ENCODE measurements around the gene AATK. TPM values are rescaled to one million over a fixed set of nuclear protein-coding genes. Genes with fewer than 3 reads are reported as not detected.

Gene AATK
- total and polyA plus RNA-seq, 2 of the 4 experiments (the other 2 are of a cell fraction), result under 0.01 to 0.21 TPM

DNA sequence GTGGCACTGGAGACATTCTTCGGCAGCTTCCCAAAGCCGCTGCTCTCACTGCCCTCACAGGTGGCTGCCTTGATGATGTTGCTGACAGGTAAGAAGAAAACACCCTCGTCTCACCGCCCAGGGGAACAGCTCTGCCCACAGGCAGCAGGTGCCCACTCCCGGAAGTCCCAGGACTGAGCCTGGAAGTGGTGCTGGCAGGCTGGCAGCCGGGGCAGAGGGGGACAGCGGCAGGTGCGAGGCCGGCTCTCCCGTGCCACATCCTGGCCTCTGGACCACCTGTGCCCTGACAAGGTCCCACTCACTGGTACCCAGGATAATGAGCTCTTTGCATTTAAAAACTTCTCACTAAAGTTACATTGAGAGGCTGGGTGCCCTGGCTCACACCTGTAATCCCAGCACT is 36.3 kb upstream of the AATK start:
- H3K18ac ChIP-seq (ENCODE audit: low read depth, low read length), result no peak overlapping the region
- H4K20me1 ChIP-seq (ENCODE audit: insufficient read depth, low read length), result peaks cover 5% of the 10 kb centered on the region; the same call in 1 of the 2 replicates
- no TSS peak for BruUV-seq (replicated peaks)
- no peak overlapping the region for H3K4me2 ChIP-seq (ENCODE audit: low read depth, low read length)
- no peak overlapping the region for H2BK20ac ChIP-seq (ENCODE audit: low read depth, low read length)
- no peak overlapping the region for H3K56ac ChIP-seq (ENCODE audit: extremely low read depth, insufficient read depth, low read length)
- H2BK5ac ChIP-seq (ENCODE audit: low read depth, low read length, poor library complexity, severe bottlenecking), result no peak overlapping the region
- no peak overlapping the region for H2AFZ ChIP-seq (replicated peaks; ENCODE audit: low read length, poor library complexity)
- no peak overlapping the region for H3K23ac ChIP-seq (ENCODE audit: low read depth, low read length)
- no peak overlapping the region for H4K91ac ChIP-seq (ENCODE audit: insufficient read depth, low read depth, low read length)
- H3K27ac ChIP-seq (ENCODE audit: insufficient read depth, low read length), result no peak overlapping the region
- ChIA-PET CTCF (no interaction called here), POLR2A (ENCODE audit: unreplicated experiment) (no interaction called here)
- no peak overlapping the region for H2BK15ac ChIP-seq (ENCODE audit: low read depth, low read length)
- H2BK120ac ChIP-seq (ENCODE audit: low read depth, low read length), result no peak overlapping the region
- no peaks in the 10 kb centered on the region for H3K9me1 ChIP-seq (ENCODE audit: insufficient read depth, low read length)
- dilution Hi-C loops (cut with HindIII; ENCODE audit: low sequenced_read_pairs, unreplicated experiment), result no loop called here
- no peak overlapping the region for H4K8ac ChIP-seq (ENCODE audit: low read depth in 2 of 2, low read length in 2 of 2)
- DNase-seq (no peak), ATAC-seq (ENCODE audit: low read depth) (no peak)
- 89% methylated on average over 3 of the region's 10 CpGs; no CpG with 5 or more reads in 1 of the 2 experiments for WGBS, 2 experiments (ENCODE audit: extremely low coverage in 2 of 2, insufficient read length in 1 of 2)
- no peaks in the 10 kb centered on the region for H3K4me1 ChIP-seq (ENCODE audit: control insufficient read depth, insufficient read depth, low read length)
- H4K5ac ChIP-seq (ENCODE audit: low read depth, low read length), result no peak overlapping the region
- no peak overlapping the region for H3K4me3 ChIP-seq (ENCODE audit: insufficient read depth, low read depth, low read length)
- peaks cover 6% of the 10 kb centered on the region; the same call in 1 of the 2 replicates for H3K36me3 ChIP-seq (ENCODE audit: control insufficient read depth, insufficient read depth, low read length)
- H3K9ac ChIP-seq (ENCODE audit: low read depth, low read length), result no peak overlapping the region
- no peak overlapping the region for H3K4ac ChIP-seq (ENCODE audit: low read depth, low read length)
- no peaks in the 10 kb centered on the region for H3K9me3 ChIP-seq (ENCODE audit: control insufficient read depth, insufficient read depth, low read length)
- intact Hi-C loops (cut with micrococcal nuclease), result no loop called here
- H3K14ac ChIP-seq (replicated peaks; ENCODE audit: low read depth, low read length), result no peak overlapping the region
- no peak for TF ChIP-seq POLR2A (IDR thresholded peaks at IDR 0.05; ENCODE audit: low read depth, low read length)
- TF ChIP-seq BHLHE40 (IDR thresholded peaks at IDR 0.05; ENCODE audit: low read depth, low read length), result no peak
- TF ChIP-seq, protein P1, sequence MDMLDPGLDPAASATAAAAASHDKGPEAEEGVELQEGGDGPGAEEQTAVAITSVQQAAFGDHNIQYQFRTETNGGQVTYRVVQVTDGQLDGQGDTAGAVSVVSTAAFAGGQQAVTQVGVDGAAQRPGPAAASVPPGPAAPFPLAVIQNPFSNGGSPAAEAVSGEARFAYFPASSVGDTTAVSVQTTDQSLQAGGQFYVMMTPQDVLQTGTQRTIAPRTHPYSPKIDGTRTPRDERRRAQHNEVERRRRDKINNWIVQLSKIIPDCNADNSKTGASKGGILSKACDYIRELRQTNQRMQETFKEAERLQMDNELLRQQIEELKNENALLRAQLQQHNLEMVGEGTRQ (IDR thresholded peaks at IDR 0.05; ENCODE audit: low read depth, low read length), result no peak
- TF ChIP-seq CTCF (conservative IDR thresholded peaks at IDR 0.05; ENCODE audit: low read depth, low read length), result no peak
- TF ChIP-seq, protein P2, sequence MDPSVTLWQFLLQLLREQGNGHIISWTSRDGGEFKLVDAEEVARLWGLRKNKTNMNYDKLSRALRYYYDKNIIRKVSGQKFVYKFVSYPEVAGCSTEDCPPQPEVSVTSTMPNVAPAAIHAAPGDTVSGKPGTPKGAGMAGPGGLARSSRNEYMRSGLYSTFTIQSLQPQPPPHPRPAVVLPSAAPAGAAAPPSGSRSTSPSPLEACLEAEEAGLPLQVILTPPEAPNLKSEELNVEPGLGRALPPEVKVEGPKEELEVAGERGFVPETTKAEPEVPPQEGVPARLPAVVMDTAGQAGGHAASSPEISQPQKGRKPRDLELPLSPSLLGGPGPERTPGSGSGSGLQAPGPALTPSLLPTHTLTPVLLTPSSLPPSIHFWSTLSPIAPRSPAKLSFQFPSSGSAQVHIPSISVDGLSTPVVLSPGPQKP (IDR thresholded peaks at IDR 0.05; ENCODE audit: borderline replicate concordance, low read depth, low read length), result no peak
- TF ChIP-seq MAZ (IDR thresholded peaks at IDR 0.05; ENCODE audit: borderline replicate concordance, low read depth, low read length), result no peak
- no peak for TF ChIP-seq RAD21 (IDR thresholded peaks at IDR 0.05; ENCODE audit: low read length)
- no peak for TF ChIP-seq FOS (IDR thresholded peaks at IDR 0.05; ENCODE audit: low read depth, low read length)
- no peaks in the 10 kb centered on the region for H3K27me3 ChIP-seq (ENCODE audit: control insufficient read depth, insufficient read depth, low read length)
- no peaks in the 10 kb centered on the region for H3K79me1 ChIP-seq (ENCODE audit: low read depth in 1 of 2, low read length in 2 of 2)
- no peak overlapping the region for H2AK9ac ChIP-seq (replicated peaks; ENCODE audit: low read depth, low read length, poor library complexity)
- in situ Hi-C loops (cut with MboI; ENCODE audit: low sequenced_read_pairs), result no loop called here
- no peak overlapping the region for H2AK5ac ChIP-seq (ENCODE audit: low read depth, low read length)

Measured in IMR-90 (cell line).